Ishikawa (cell line): Measurements from ENCODE around the gene GNA15.

Experiments
- CEBPB ChIP-seq: IDR thresholded peaks from 2 replicates; pipeline ENCODE4 v1.6.1; 2012
- CREB1 ChIP-seq: IDR thresholded peaks from 2 replicates; pipeline ENCODE4 v1.6.1; 2012; ENCODE audit warnings: low read depth
- EGR1 ChIP-seq: IDR thresholded peaks from 2 replicates; pipeline ENCODE4 v1.6.1; 2012
- EP300 ChIP-seq: IDR thresholded peaks from 2 replicates; pipeline ENCODE4 v1.6.1; 2012; ENCODE audit warnings: borderline replicate concordance
- FOXM1 ChIP-seq: IDR thresholded peaks from 2 replicates; pipeline ENCODE4 v1.6.1; 2012; ENCODE audit warnings: low read depth, borderline replicate concordance
- NFIC ChIP-seq: IDR thresholded peaks from 2 replicates; pipeline ENCODE4 v1.6.1; 2012
- RAD21 ChIP-seq: IDR thresholded peaks from 2 replicates; pipeline ENCODE4 v1.6.1; 2012; ENCODE audit warnings: low read depth
- TAF1 ChIP-seq: IDR thresholded peaks from 2 replicates; pipeline ENCODE4 v1.6.1; 2012; ENCODE audit warnings: low read depth, mild to moderate bottlenecking
- TCF12 ChIP-seq: IDR thresholded peaks from 2 replicates; pipeline ENCODE4 v1.6.1; 2012; ENCODE audit warnings: low read depth
- TEAD4 ChIP-seq: IDR thresholded peaks from 2 replicates; pipeline ENCODE4 v1.6.1; 2012
- USF1 ChIP-seq: IDR thresholded peaks from 2 replicates; pipeline ENCODE4 v1.6.1; 2012
- YY1 ChIP-seq: IDR thresholded peaks from 2 replicates; pipeline ENCODE4 v1.6.1; 2012; ENCODE audit warnings: low read depth
- ZBTB7A ChIP-seq: IDR thresholded peaks from 2 replicates; pipeline ENCODE4 v1.6.1; 2012; ENCODE audit warnings: low read depth
- TF ChIP-seq, protein P1 (sequence below): IDR thresholded peaks from 2 replicates; pipeline ENCODE4 v1.6.1; 2012
- TF ChIP-seq, protein P2 (sequence below): IDR thresholded peaks from 2 replicates; pipeline ENCODE4 v1.6.1; 2012; ENCODE audit warnings: low read depth, mild to moderate bottlenecking

GNA15 gene

DNA sequence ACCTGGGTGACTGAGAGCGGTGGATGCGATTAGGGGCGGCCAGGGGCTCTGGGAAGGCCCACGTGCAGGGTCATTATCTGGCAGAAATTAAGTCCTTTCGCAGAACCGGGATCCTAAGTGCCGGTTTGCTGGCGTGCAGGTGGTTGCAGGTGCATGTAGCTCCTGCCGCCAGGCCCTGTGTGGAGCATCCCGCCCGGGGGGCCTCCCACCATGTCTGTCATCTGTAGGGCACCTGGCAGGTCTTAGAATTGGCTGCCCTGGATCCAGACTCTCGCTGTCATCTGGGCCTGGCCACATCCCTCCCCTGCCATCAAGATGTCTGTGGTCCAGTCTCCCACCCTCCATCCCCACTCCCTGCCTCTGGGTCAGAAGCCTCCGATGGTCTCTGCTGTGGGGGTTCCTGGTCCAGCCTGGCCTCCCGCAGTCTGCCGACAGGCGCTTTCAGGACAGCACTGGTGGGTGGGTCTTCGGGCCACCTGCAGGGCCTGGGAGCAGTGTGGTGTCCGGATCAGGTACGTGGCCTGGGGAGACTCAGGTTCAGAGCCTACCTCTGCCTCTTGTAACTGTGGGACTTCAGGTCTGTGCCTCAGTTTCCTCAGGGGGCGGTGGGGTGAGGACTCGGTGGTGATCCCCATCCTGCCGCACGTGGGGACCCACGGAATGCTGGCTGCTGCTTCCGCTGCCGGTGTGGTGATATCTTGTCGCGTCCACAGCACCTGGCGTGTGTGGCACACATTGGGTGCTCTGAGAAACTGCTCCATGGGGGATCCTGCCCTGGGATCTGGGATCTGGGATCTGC is 36.3 kb upstream of the GNA15 start:
- no peak for TF ChIP-seq TAF1
- TF ChIP-seq, protein P1, sequence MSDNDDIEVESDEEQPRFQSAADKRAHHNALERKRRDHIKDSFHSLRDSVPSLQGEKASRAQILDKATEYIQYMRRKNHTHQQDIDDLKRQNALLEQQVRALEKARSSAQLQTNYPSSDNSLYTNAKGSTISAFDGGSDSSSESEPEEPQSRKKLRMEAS = no peak
- no peak for TF ChIP-seq FOXM1
- TF ChIP-seq CREB1 = no peak
- no peak for TF ChIP-seq RAD21
- no peak for TF ChIP-seq YY1
- no peak for TF ChIP-seq USF1
- no peak for TF ChIP-seq NFIC
- no peak for TF ChIP-seq EGR1
- TF ChIP-seq TEAD4 = no peak
- no peak for TF ChIP-seq ZBTB7A
- no peak for TF ChIP-seq CEBPB
- TF ChIP-seq TCF12 = no peak
- no peak for TF ChIP-seq EP300

DNA sequence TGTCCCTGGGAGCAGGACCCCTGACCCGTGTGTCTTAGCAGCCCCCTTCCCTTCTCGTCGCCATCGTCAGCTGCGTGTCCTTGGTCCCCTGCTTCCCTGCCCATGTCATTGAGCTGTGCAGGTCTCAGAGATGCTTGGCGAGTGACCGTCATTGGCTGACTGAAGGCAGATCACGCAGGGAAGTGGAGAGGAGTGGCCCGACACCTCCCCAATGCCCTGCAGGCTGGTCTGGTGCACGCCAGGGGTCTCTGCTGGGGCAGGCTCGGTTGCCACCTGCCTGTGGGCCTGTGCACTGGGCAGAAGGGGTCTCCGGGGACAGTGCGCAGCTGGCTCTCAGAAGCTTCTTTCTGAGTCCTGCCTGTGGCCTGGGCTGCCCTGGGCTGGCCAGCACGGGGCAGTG is 35.5 kb upstream of the GNA15 start:
- TF ChIP-seq EGR1 = no peak
- no peak for TF ChIP-seq CEBPB
- TF ChIP-seq ZBTB7A = no peak
- TF ChIP-seq RAD21 = no peak
- TF ChIP-seq TEAD4 = no peak
- TF ChIP-seq, protein P2, sequence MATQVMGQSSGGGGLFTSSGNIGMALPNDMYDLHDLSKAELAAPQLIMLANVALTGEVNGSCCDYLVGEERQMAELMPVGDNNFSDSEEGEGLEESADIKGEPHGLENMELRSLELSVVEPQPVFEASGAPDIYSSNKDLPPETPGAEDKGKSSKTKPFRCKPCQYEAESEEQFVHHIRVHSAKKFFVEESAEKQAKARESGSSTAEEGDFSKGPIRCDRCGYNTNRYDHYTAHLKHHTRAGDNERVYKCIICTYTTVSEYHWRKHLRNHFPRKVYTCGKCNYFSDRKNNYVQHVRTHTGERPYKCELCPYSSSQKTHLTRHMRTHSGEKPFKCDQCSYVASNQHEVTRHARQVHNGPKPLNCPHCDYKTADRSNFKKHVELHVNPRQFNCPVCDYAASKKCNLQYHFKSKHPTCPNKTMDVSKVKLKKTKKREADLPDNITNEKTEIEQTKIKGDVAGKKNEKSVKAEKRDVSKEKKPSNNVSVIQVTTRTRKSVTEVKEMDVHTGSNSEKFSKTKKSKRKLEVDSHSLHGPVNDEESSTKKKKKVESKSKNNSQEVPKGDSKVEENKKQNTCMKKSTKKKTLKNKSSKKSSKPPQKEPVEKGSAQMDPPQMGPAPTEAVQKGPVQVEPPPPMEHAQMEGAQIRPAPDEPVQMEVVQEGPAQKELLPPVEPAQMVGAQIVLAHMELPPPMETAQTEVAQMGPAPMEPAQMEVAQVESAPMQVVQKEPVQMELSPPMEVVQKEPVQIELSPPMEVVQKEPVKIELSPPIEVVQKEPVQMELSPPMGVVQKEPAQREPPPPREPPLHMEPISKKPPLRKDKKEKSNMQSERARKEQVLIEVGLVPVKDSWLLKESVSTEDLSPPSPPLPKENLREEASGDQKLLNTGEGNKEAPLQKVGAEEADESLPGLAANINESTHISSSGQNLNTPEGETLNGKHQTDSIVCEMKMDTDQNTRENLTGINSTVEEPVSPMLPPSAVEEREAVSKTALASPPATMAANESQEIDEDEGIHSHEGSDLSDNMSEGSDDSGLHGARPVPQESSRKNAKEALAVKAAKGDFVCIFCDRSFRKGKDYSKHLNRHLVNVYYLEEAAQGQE = no peak
- TF ChIP-seq, protein P1 = no peak
- no peak for TF ChIP-seq FOXM1
- TF ChIP-seq CREB1 = no peak
- no peak for TF ChIP-seq YY1
- TF ChIP-seq USF1 = no peak
- no peak for TF ChIP-seq TCF12
- no peak for TF ChIP-seq NFIC
- no peak for TF ChIP-seq EP300
- TF ChIP-seq TAF1 = no peak

- TF ChIP-seq CREB1 (no peak), TAF1 (no peak), TEAD4 (no peak), EP300 (no peak), RAD21 (no peak), FOXM1 (no peak), CEBPB (no peak)
- TF ChIP-seq, protein P1 = no peak
- TF ChIP-seq, protein P2 = no peak
These were observed 34.8 kb upstream of the GNA15 start for GRCh38 chr19:3100747-3101730.

DNA sequence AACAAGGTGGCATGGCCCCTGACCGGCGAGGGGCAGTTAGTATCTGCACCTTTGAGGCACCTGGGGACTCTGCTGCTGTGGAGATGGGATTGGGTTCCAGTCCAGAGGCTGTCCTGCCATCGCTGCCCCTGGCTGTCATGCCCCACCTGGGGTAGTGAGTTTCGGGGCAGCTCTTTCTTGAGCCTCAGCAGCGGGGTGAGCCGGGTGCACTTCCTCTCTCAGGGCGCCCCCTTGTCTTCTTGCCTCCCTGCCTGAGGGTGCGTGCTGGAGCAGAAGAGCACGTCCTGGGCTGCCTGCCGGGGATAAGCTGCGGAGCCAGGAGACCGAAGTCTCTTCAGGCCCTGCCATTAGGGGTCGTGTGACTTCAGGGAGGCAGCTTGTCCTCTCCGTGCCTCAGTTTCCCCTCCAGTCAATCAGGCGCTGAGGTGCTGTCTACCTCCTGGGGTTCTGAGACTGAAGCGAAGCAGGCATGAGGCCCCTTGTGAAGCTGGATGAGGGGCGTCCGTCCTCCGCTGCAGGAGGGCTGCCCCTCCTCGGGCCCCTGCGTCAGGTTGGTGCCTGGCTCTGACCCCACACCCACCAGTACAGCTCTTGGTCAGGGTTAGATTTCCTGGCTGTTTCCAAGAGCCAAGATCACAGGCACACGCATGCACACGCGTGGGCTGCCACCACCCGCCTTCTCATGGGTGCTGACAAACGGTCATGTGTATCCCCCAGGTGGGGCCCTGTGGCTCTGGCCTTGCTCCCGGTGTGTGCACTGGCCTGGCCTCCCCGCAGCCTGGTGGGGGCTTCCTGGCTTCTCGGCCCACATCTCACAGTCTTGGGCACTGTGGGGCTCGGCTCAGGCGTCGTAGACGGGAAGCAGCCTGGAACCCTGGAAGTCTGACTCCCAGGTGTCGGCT is 33.3 kb upstream of the GNA15 start:
- TF ChIP-seq RAD21 (no peak), TAF1 (no peak)
- TF ChIP-seq, protein P2 = no peak
